Muscle of arm (tissue), 14 donors: ENCODE measurements around the gene ZNF768. TPM values are rescaled to one million over a fixed set of nuclear protein-coding genes. Genes with fewer than 3 reads are reported as not detected.

Experiments
- DNase-seq: peaks from one replicate; pipeline ENCODE4 v3.0.0-alpha.2; 2013
- long read RNA-seq, 11 donors: transcript quantifications; one replicate each; lab custom pipeline, GENCODE V29; 2026
- polyA plus RNA-seq, 12 donors: library from polyadenylated mRNA; unstranded; fragments of 120-200 nt; gene quantifications; one replicate each; pipeline ENCODE4 v1.2.1, GENCODE V29; 2013; ENCODE audit not compliant: insufficient read length in 12 of 12

ZNF768 gene
- 10 to 100 TPM in 11 of 12 donors, not detected in 1; 19.9 to 32.9 (median 25.7) TPM for polyA plus RNA-seq
- long read RNA-seq, donor 1, transcript ZNF768-201 (2 exons, 2,315 nt) = major isoform, 22 of 24 reads
- long read RNA-seq, donor 1, partial matches to known transcripts = 0 of 24 reads
- long read RNA-seq, donor 1, other reads (novel, unspliced or antisense) = 0 of 24 reads
- long read RNA-seq, donor 2, transcript ZNF768-201 (2 exons, 2,315 nt) = major isoform, 11 of 11 reads
- long read RNA-seq, donor 2, partial matches to known transcripts = 0 of 11 reads
- long read RNA-seq, donor 2, other reads (novel, unspliced or antisense) = 0 of 11 reads
- long read RNA-seq, donor 3, transcript ZNF768-201 (2 exons, 2,315 nt) = major isoform, 9 of 9 reads
- long read RNA-seq, donor 3, partial matches to known transcripts = 0 of 9 reads
- long read RNA-seq, donor 3, other reads (novel, unspliced or antisense) = 0 of 9 reads
- long read RNA-seq, donor 4, transcript ZNF768-201 (2 exons, 2,315 nt) = major isoform, 6 of 6 reads
- long read RNA-seq, donor 4, partial matches to known transcripts = 0 of 6 reads
- long read RNA-seq, donor 4, other reads (novel, unspliced or antisense) = 0 of 6 reads
- long read RNA-seq, donor 5, transcript ZNF768-201 (2 exons, 2,315 nt) = major isoform, 11 of 12 reads
- long read RNA-seq, donor 5, partial matches to known transcripts = 0 of 12 reads
- long read RNA-seq, donor 5, other reads (novel, unspliced or antisense) = 0 of 12 reads
- long read RNA-seq, donor 6, partial matches to known transcripts = 0 of 2 reads
- long read RNA-seq, donor 6, other reads (novel, unspliced or antisense) = 0 of 2 reads
- long read RNA-seq, donor 7, partial matches to known transcripts = 0 of 2 reads
- long read RNA-seq, donor 7, other reads (novel, unspliced or antisense) = 0 of 2 reads
- long read RNA-seq, donor 8, transcript ZNF768-201 (2 exons, 2,315 nt) = major isoform, 16 of 16 reads
- long read RNA-seq, donor 8, partial matches to known transcripts = 0 of 16 reads
- long read RNA-seq, donor 8, other reads (novel, unspliced or antisense) = 0 of 16 reads
- long read RNA-seq, donor 9, partial matches to known transcripts = 0 of 3 reads
- long read RNA-seq, donor 9, other reads (novel, unspliced or antisense) = 0 of 3 reads
- long read RNA-seq, donor 10, transcript ZNF768-201 (2 exons, 2,315 nt) = major isoform, 10 of 10 reads
- long read RNA-seq, donor 10, partial matches to known transcripts = 0 of 10 reads
- long read RNA-seq, donor 10, other reads (novel, unspliced or antisense) = 0 of 10 reads
- long read RNA-seq, donor 11, transcript ZNF768-201 (2 exons, 2,315 nt) = major isoform, 6 of 8 reads
- long read RNA-seq, donor 11, partial matches to known transcripts = 0 of 8 reads
- long read RNA-seq, donor 11, other reads (novel, unspliced or antisense) = 0 of 8 reads

- no peak for DNase-seq
Measured at GRCh38 chr16:30526137-30526822, at the start of gene ZNF768. TSS of gene ZNF768 (minus strand) at chr16:30526566. CDS start at chr16:30526413, 153 bp downstream.

- no peak for DNase-seq
Measured at GRCh38 chr16:30574678-30575077, 48.3 kb upstream of the ZNF768 start.

GRCh38 chr16:30571445-30572322 lies 45.3 kb upstream of the ZNF768 start, which contains the start of gene ZNF688:
TSS of gene ZNF688 (minus strand) at chr16:30571714. CDS start at chr16:30571629, 85 bp downstream.
- DNase-seq = peak; percentile 97

- DNase-seq = peak; percentile 55
Measured at GRCh38 chr16:30570636-30571444, 44.5 kb upstream of the ZNF768 start.

- DNase-seq = no peak
Measured at GRCh38 chr16:30569746-30570635, 43.6 kb upstream of the ZNF768 start.

- no peak for DNase-seq
Measured at GRCh38 chr16:30569281-30569680, 42.9 kb upstream of the ZNF768 start.

GRCh38 chr16:30567991-30568638 lies 41.7 kb upstream of the ZNF768 start:
- DNase-seq = no peak

GRCh38 chr16:30567160-30567990 lies 41.0 kb upstream of the ZNF768 start:
- no peak for DNase-seq

- DNase-seq = no peak
Measured at GRCh38 chr16:30566531-30566930, 40.2 kb upstream of the ZNF768 start.

- DNase-seq = no peak
Measured at GRCh38 chr16:30565984-30566383, 39.6 kb upstream of the ZNF768 start.

- DNase-seq = no peak
Measured at GRCh38 chr16:30565526-30565925, 39.2 kb upstream of the ZNF768 start.

GRCh38 chr16:30562021-30562420 lies 35.7 kb upstream of the ZNF768 start:
- DNase-seq = no peak

- DNase-seq = no peak
Measured at GRCh38 chr16:30561089-30561816, 34.9 kb upstream of the ZNF768 start.

- no peak for DNase-seq
Measured at GRCh38 chr16:30559690-30560089, 33.3 kb upstream of the ZNF768 start.

GRCh38 chr16:30558789-30559377 lies 32.5 kb upstream of the ZNF768 start:
- DNase-seq = no peak
